ENCODE results near the gene CLEC2L.

DNA sequence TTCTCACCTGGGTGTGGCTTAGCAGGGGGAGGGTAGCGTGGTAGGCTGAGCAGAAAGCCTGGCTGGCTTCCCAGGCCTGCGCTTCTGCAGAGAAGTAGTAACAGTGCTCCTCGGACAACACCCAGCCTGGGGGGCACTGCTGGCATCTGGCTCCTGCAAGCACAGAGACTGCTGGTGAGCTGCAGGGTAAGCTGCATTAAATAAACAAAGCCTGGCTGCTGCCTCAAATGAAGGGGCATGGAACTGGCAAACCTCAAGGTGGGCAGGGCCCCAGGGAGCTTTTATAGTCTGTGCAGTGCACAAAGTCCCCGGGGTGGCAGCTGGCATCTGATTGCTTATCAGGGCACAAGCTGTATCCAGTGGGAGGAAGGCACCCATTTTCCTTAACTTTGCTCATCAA lies 43.9 kb upstream of the CLEC2L start:
- TF ChIP-seq, protein P1, sequence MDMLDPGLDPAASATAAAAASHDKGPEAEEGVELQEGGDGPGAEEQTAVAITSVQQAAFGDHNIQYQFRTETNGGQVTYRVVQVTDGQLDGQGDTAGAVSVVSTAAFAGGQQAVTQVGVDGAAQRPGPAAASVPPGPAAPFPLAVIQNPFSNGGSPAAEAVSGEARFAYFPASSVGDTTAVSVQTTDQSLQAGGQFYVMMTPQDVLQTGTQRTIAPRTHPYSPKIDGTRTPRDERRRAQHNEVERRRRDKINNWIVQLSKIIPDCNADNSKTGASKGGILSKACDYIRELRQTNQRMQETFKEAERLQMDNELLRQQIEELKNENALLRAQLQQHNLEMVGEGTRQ (IDR thresholded peaks at IDR 0.05; ENCODE audit: low read length) = no peak
- TF ChIP-seq CREB1 (IDR thresholded peaks at IDR 0.05) = no peak
- TF ChIP-seq HDAC2 (IDR thresholded peaks at IDR 0.05; ENCODE audit: borderline replicate concordance in 1 of 2, low read depth in 2 of 2, low read length in 2 of 2) = no peak
- no peak for TF ChIP-seq SIN3A (conservative IDR thresholded peaks at IDR 0.05 in 1 of 2, IDR thresholded peaks at IDR 0.05 in 1 of 2; ENCODE audit: low read depth in 1 of 2, low read length in 2 of 2)
- TF ChIP-seq POLR2A (IDR thresholded peaks at IDR 0.05; ENCODE audit: control extremely low read depth in 1 of 2, low read depth in 2 of 2, low read length in 2 of 2) = no peak
- TF ChIP-seq RAD21 (IDR thresholded peaks at IDR 0.05 in 1 of 2, conservative IDR thresholded peaks at IDR 0.05 in 1 of 2; ENCODE audit: low read depth in 2 of 2, low read length in 2 of 2) = no peak
- no peak for TF ChIP-seq POLR2AphosphoS5 (IDR thresholded peaks at IDR 0.05; ENCODE audit: low read depth, low read length)
- TF ChIP-seq SIRT6 (IDR thresholded peaks at IDR 0.05; ENCODE audit: low read length) = no peak
- TF ChIP-seq, protein P2, sequence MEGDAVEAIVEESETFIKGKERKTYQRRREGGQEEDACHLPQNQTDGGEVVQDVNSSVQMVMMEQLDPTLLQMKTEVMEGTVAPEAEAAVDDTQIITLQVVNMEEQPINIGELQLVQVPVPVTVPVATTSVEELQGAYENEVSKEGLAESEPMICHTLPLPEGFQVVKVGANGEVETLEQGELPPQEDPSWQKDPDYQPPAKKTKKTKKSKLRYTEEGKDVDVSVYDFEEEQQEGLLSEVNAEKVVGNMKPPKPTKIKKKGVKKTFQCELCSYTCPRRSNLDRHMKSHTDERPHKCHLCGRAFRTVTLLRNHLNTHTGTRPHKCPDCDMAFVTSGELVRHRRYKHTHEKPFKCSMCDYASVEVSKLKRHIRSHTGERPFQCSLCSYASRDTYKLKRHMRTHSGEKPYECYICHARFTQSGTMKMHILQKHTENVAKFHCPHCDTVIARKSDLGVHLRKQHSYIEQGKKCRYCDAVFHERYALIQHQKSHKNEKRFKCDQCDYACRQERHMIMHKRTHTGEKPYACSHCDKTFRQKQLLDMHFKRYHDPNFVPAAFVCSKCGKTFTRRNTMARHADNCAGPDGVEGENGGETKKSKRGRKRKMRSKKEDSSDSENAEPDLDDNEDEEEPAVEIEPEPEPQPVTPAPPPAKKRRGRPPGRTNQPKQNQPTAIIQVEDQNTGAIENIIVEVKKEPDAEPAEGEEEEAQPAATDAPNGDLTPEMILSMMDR (IDR thresholded peaks at IDR 0.05; ENCODE audit: control extremely low read depth in 1 of 3, insufficient read depth in 1 of 3, low read depth in 1 of 3, low read length in 3 of 3) = no peak
- TF ChIP-seq FOSL1 (IDR thresholded peaks at IDR 0.05; ENCODE audit: insufficient read depth, low read depth, low read length) = no peak
- TF ChIP-seq, protein P3, sequence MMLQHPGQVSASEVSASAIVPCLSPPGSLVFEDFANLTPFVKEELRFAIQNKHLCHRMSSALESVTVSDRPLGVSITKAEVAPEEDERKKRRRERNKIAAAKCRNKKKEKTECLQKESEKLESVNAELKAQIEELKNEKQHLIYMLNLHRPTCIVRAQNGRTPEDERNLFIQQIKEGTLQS (IDR thresholded peaks at IDR 0.05; ENCODE audit: insufficient read depth, low read depth, low read length) = no peak

Measured in H1 (cell line).